GM12878 (cell line): ENCODE measurements around the gene EXOC4. TPM values are rescaled to one million over a fixed set of nuclear protein-coding genes. Genes with fewer than 3 reads are reported as not detected.

Experiments
- ATAC-seq: fragments of 200-7000 bp; cut with Tn5 transposase; 3 replicates; pipeline ENCODE4 v1.9.1; 2020; ENCODE audit warnings: mild to moderate bottlenecking, moderate library complexity
- BruUV-seq: library from RNA; stranded (reverse); fragments of 400-500 nt; replicated peaks from 2 replicates; lab custom pipeline; 2021; lab: Mats Ljungman, UMichigan
- CTCF ChIA-PET: fragments of 300-600 bp; sonication (Branson Sonifier 250); formaldehyde crosslinking; extraction: SDS; loops from one replicate; lab custom pipeline; 2021; ENCODE audit warnings: inconsistent platforms; lab: Yijun Ruan, JAX
- POLR2A ChIA-PET: fragments of 350-600 bp; formaldehyde crosslinking; extraction: SDS; loops from one replicate; lab custom pipeline; 2021; ENCODE audit warnings: inconsistent platforms; lab: Charles Lee
- RAD21 ChIA-PET: fragments of 300-600 bp; sonication (Branson Sonifier 250); formaldehyde crosslinking; loops from one replicate; lab custom pipeline; 2023; ENCODE audit warnings: antibody characterized with exemption; ENCODE audit not compliant: unreplicated experiment; lab: Charles Lee
- SMC1A ChIA-PET: fragments of 300-600 bp; sonication (Branson Sonifier 250); formaldehyde crosslinking; loops from one replicate; lab custom pipeline; 2023; ENCODE audit not compliant: unreplicated experiment, uncharacterized antibody; lab: Charles Lee
- DNase-seq: peaks from one replicate; pipeline ENCODE4 v3.0.0-alpha.2; 2011; ENCODE audit warnings: low read depth, low spot score
- FAIRE-seq: peaks from 3 replicates; lab custom pipeline; 2011; peaks lifted over from hg19 to GRCh38; lab: Jason Lieb, UNC
- H2AFZ ChIP-seq: 2 replicates; pipeline ENCODE4 v1.6.0; 2011; ENCODE audit warnings: low read depth, low read length, control low read depth; ENCODE audit not compliant: control insufficient read depth
- H3K27ac ChIP-seq: 2 replicates; pipeline ENCODE4 v1.5.1; 2011; ENCODE audit warnings: control low read depth; ENCODE audit not compliant: control insufficient read depth, insufficient read depth
- H3K27me3 ChIP-seq, 2 experiments: replicated peaks in 1 of 2; 2 replicates each; pipeline versions ENCODE4 v1.6.0 to v1.6.1; 2011; ENCODE audit warnings: low read length in 1 of 2; ENCODE audit not compliant: control insufficient read depth in 2 of 2, insufficient read depth in 2 of 2
- H3K36me3 ChIP-seq, 2 experiments: 2 replicates each; pipeline ENCODE4 v1.5.1; 2011; ENCODE audit warnings: low read length in 1 of 2; ENCODE audit not compliant: control insufficient read depth in 2 of 2, insufficient read depth in 2 of 2
- H3K4me1 ChIP-seq: 2 replicates; pipeline ENCODE4 v1.6.1; 2011; ENCODE audit warnings: mild to moderate bottlenecking, low read length, moderate library complexity, mixed read lengths; ENCODE audit not compliant: control insufficient read depth, insufficient read depth
- H3K4me2 ChIP-seq: 2 replicates; pipeline ENCODE4 v1.6.0; 2011; ENCODE audit warnings: control low read depth; ENCODE audit not compliant: control insufficient read depth, insufficient read depth
- H3K4me3 ChIP-seq: fragments of 200-600 bp; sonication (generic); 2 replicates; pipeline ENCODE4 v1.5.1; 2016
- H3K79me2 ChIP-seq: 2 replicates; pipeline ENCODE4 v1.6.0; 2011; ENCODE audit warnings: low read length; ENCODE audit not compliant: control insufficient read depth, insufficient read depth
- H3K9ac ChIP-seq: 2 replicates; pipeline ENCODE4 v1.8.0; 2011; ENCODE audit warnings: low read length, control low read depth, mixed read lengths; ENCODE audit not compliant: control insufficient read depth, insufficient read depth
- H3K9me3 ChIP-seq: replicated peaks from 3 replicates; pipeline ENCODE4 v1.5.1; 2011; ENCODE audit warnings: mild to moderate bottlenecking, low read length; ENCODE audit not compliant: control insufficient read depth, insufficient read depth
- H4K20me1 ChIP-seq: 2 replicates; pipeline ENCODE4 v1.6.0; 2011; ENCODE audit not compliant: control insufficient read depth, insufficient read depth
- ASH2L ChIP-seq: fragments of 300-600, 200-600 bp; sonication (generic); IDR thresholded peaks from 2 replicates; pipeline ENCODE4 v1.6.1; 2017; ENCODE audit warnings: low read depth, mild to moderate bottlenecking, borderline replicate concordance
- ATF7 ChIP-seq: fragments of 450-650 bp; IDR thresholded peaks from 2 replicates; pipeline ENCODE4 v1.6.1; 2016; ENCODE audit warnings: low read depth, mild to moderate bottlenecking
- CREB1 ChIP-seq: IDR thresholded peaks from 2 replicates; pipeline ENCODE4 v1.6.1; 2012; ENCODE audit warnings: low read depth, mild to moderate bottlenecking, inconsistent platforms
- EGR1 ChIP-seq, 2 experiments: IDR thresholded peaks; 1 replicate in 1 of 2; 2 replicates in 1 of 2; pipeline ENCODE4 v1.6.1; 2011 to 2012; ENCODE audit warnings: low read depth in 2 of 2, low read length in 2 of 2, borderline replicate concordance in 1 of 2, mild to moderate bottlenecking in 1 of 2, moderate library complexity in 1 of 2
- HDAC6 ChIP-seq: fragments of 200-600 bp; sonication (generic); IDR thresholded peaks from one replicate; pipeline ENCODE4 v1.8.0; 2017; ENCODE audit warnings: antibody characterized with exemption; ENCODE audit not compliant: unreplicated experiment
- KDM1A ChIP-seq: fragments of 200-600 bp; sonication (generic); IDR thresholded peaks from 2 replicates; pipeline ENCODE4 v1.6.1; 2016; ENCODE audit warnings: borderline replicate concordance
- LARP7 ChIP-seq: fragments of 450-650 bp; IDR thresholded peaks from 2 replicates; pipeline ENCODE4 v1.6.1; 2017; ENCODE audit warnings: mild to moderate bottlenecking
- MEF2A ChIP-seq: IDR thresholded peaks from 2 replicates; pipeline ENCODE4 v1.6.1; 2011; ENCODE audit warnings: low read depth, mild to moderate bottlenecking, low read length, moderate library complexity; ENCODE audit not compliant: insufficient read depth
- POLR2AphosphoS5 ChIP-seq: IDR thresholded peaks from 2 replicates; pipeline ENCODE4 v1.6.1; 2011; ENCODE audit warnings: mild to moderate bottlenecking, low read length, inconsistent platforms
- RBBP5 ChIP-seq: fragments of 200-600 bp; sonication (generic); conservative IDR thresholded peaks from 2 replicates; pipeline ENCODE4 v1.6.1; 2016
- RCOR1 ChIP-seq: conservative IDR thresholded peaks from 2 replicates; pipeline ENCODE4 v1.6.1; 2012; ENCODE audit warnings: low read depth, low read length, improper control_type of control experiment
- RFX5 ChIP-seq: IDR thresholded peaks from 2 replicates; pipeline ENCODE4 v1.6.1; 2011; ENCODE audit warnings: low read depth, low read length, improper control_type of control experiment
- SKIL ChIP-seq: fragments of 450-650 bp; IDR thresholded peaks from 2 replicates; pipeline ENCODE4 v1.6.1; 2017; ENCODE audit warnings: mild to moderate bottlenecking, low read depth, inconsistent platforms; ENCODE audit not compliant: poor library complexity, severe bottlenecking
- TCF3 ChIP-seq: IDR thresholded peaks from 2 replicates; pipeline ENCODE4 v1.6.1; 2012; ENCODE audit warnings: low read depth, mild to moderate bottlenecking, low read length, borderline replicate concordance; ENCODE audit not compliant: insufficient read depth
- WGBS: methylation state at CpG from one replicate; pipeline ENCODE4 v1.1.6; 2016; ENCODE audit warnings: low lambda C conversion rate; ENCODE audit not compliant: insufficient replicate concordance, insufficient coverage; ENCODE audit errors: missing lambda C conversion rate; 5-methylcytosine and 5-hydroxymethylcytosine counted together
- in situ Hi-C: fragments of 300-500 bp; cut with MboI; formaldehyde crosslinking; loops from 9 replicates; pipeline ENCODE4 v1.14.3; 2018; ENCODE audit warnings: mixed read lengths
- intact Hi-C: fragments of 100-400 bp; cut with micrococcal nuclease; formaldehyde crosslinking; loops from one replicate; pipeline ENCODE4 v1.14.2; 2022; ENCODE audit not compliant: unreplicated experiment
- polyA plus RNA-seq, 11 experiments: library from polyadenylated mRNA; depleted of rRNA in 4 of 11; unstranded in 6 of 11; stranded (reverse) in 5 of 11; fragments of >200 nt; fragmentation: Nextera tagmentation in 4 of 11; fragmentation: Illumina TruSeq in 1 of 11; extraction: Ambion mirVana in 4 of 11; extraction: Trizol in 1 of 11; gene quantifications; 1 replicate in 1 of 11; 2 replicates in 10 of 11; pipeline versions ENCODE4 v1.2.1 to v1.2.3, GENCODE V29; 2011 to 2016; ENCODE audit warnings: inconsistent platforms in 2 of 11, missing spikeins in 2 of 11, low read depth in 1 of 11
- total RNA-seq, 4 experiments: library from RNA; depleted of rRNA in 3 of 4; stranded (reverse); fragments of >200 nt in 3 of 4; fragmentation: Illumina TruSeq in 1 of 4; extraction: Trizol in 1 of 4; gene quantifications; 2 replicates each; pipeline versions ENCODE4 v1.2.1 to v1.2.3, GENCODE V29; 2013 to 2021

The EXOC4 gene
- total and polyA plus RNA-seq, 10 of the 15 experiments (the other 5 are each of a cell fraction or from before 2014, with no cell fraction given) = 13.2 to 44.5 (median 29.6) TPM

GRCh38 chr7:133886086-133886485, 633.2 kb downstream of the EXOC4 start:
- Histone ChIP-seq H2AFZ (no peak overlapping the region), H3K27me3 (no peaks in the 10 kb centered on the region), H3K36me3 (no peaks in the 10 kb centered on the region), H3K4me3 (no peak overlapping the region), H3K9ac (no peak overlapping the region), H3K9me3 (no peaks in the 10 kb centered on the region), H3K4me2 (no peak overlapping the region), H3K4me1 (no peaks in the 10 kb centered on the region), H3K79me2 (no peaks in the 10 kb centered on the region), H3K27ac (no peak overlapping the region), H4K20me1 (no peaks in the 10 kb centered on the region)
- WGBS = 94% methylated on average over 3 of the region's 3 CpGs
- RAD21 ChIA-PET = no interaction called here
- TF ChIP-seq KDM1A (no peak), LARP7 (no peak), CREB1 (no peak), POLR2AphosphoS5 (no peak), MEF2A (no peak), RBBP5 (no peak), TCF3 (no peak), RFX5 (no peak), ASH2L (no peak), ATF7 (no peak)
- CTCF ChIA-PET = no interaction called here
- FAIRE-seq (no peak), ATAC-seq (no peak), DNase-seq (no peak)
- in situ Hi-C loops (no loop called here), intact Hi-C loops (no loop called here)
- POLR2A ChIA-PET = no interaction called here
- SMC1A ChIA-PET = no interaction called here
- BruUV-seq = no TSS peak

GRCh38 chr7:133886797-133887196, 633.9 kb downstream of the EXOC4 start:
- no peaks in the 10 kb centered on the region for H3K36me3 ChIP-seq
- H3K27ac ChIP-seq = no peak overlapping the region
- H3K4me3 ChIP-seq = no peak overlapping the region
- no peaks in the 10 kb centered on the region for H3K9me3 ChIP-seq
- no peak overlapping the region for H3K9ac ChIP-seq
- no peaks in the 10 kb centered on the region for H4K20me1 ChIP-seq
- POLR2A ChIA-PET = no interaction called here
- DNase-seq (no peak), ATAC-seq (no peak), FAIRE-seq (no peak)
- intact Hi-C loops (no loop called here), in situ Hi-C loops (no loop called here)
- RAD21 ChIA-PET = no interaction called here
- SMC1A ChIA-PET = interaction anchor here (0.6 kb wide), 1 partner anchor 448 kb away, joined by 3 read pairs; no protein-coding TSS in a partner anchor
- H3K79me2 ChIP-seq = no peaks in the 10 kb centered on the region
- H3K4me2 ChIP-seq = no peak overlapping the region
- CTCF ChIA-PET = no interaction called here
- no TSS peak for BruUV-seq
- no peaks in the 10 kb centered on the region for H3K4me1 ChIP-seq
- H3K27me3 ChIP-seq = no peaks in the 10 kb centered on the region
- 97% methylated on average over 2 of the region's 2 CpGs for WGBS
- H2AFZ ChIP-seq = no peak overlapping the region
- TF ChIP-seq RCOR1 (no peak), EGR1 (IDR thresholded peaks at IDR 0.05; ENCODE audit: borderline replicate concordance in 1 of 2, low read depth in 2 of 2, low read length in 2 of 2) (no peak), SKIL (no peak), HDAC6 (no peak)
